HEK293 (cell line): ENCODE results near the gene PBX3.

Experiments used
- CTCF ChIA-PET: fragments of 350-600 bp; formaldehyde crosslinking; extraction: SDS; loops from one replicate; lab custom pipeline; 2021; ENCODE audit warnings: antibody characterized with exemption; lab: Yijun Ruan, JAX
- POLR2A ChIA-PET: fragments of 300-600 bp; formaldehyde crosslinking; extraction: SDS; loops from one replicate; lab custom pipeline; 2020; ENCODE audit warnings: antibody characterized with exemption, inconsistent platforms; lab: Yijun Ruan, JAX
- H3K27ac ChIP-seq: fragments of 200-500 bp; sonication (Bioruptor generic); 2 replicates; pipeline ENCODE4 v1.5.1; 2014; ENCODE audit warnings: low read depth, low read length, control low read depth, inconsistent platforms; ENCODE audit errors: extremely low read depth
- H3K36me3 ChIP-seq, 2 experiments: fragments of 200-500 bp in 1 of 2; sonication (Bioruptor generic) in 1 of 2; 1 replicate in 1 of 2; 2 replicates in 1 of 2; pipeline ENCODE4 v1.5.1; 2014 to 2017; ENCODE audit warnings: inconsistent platforms in 2 of 2, low read length in 2 of 2; ENCODE audit not compliant: control insufficient read depth in 2 of 2, insufficient read depth in 1 of 2
- H3K4me1 ChIP-seq: fragments of 200-500 bp; sonication (Bioruptor generic); 2 replicates; pipeline ENCODE4 v1.5.1; 2014; ENCODE audit warnings: mild to moderate bottlenecking, low read length, inconsistent platforms; ENCODE audit not compliant: control insufficient read depth, insufficient read depth
- H3K4me3 ChIP-seq: 2 replicates; pipeline ENCODE4 v1.5.1; 2011; ENCODE audit warnings: low read depth, mild to moderate bottlenecking, control low read depth, low read length, moderate library complexity
- H3K9me3 ChIP-seq: fragments of 200-500 bp; sonication (Bioruptor generic); 2 replicates; pipeline ENCODE4 v1.5.1; 2014; ENCODE audit warnings: low read depth, low read length, inconsistent platforms; ENCODE audit not compliant: control insufficient read depth, insufficient read depth
- BCL11B ChIP-seq: fragments of 450-650 bp; formaldehyde crosslinking; IDR thresholded peaks from 2 replicates; pipeline ENCODE4 v1.5.1; 2016; ENCODE audit warnings: low read depth, missing biosample characterization, missing genetic modification characterization
- GLI4 ChIP-seq: fragments of 450-650 bp; formaldehyde crosslinking; IDR thresholded peaks from 2 replicates; pipeline ENCODE4 v1.5.1; 2016; ENCODE audit warnings: missing biosample characterization, missing genetic modification characterization
- HOXD13 ChIP-seq: sonication (generic); formaldehyde crosslinking; IDR thresholded peaks from 2 replicates; pipeline ENCODE4 v1.8.0; 2022; ENCODE audit warnings: missing genetic modification reagents, borderline replicate concordance
- MEIS1 ChIP-seq: sonication (generic); formaldehyde crosslinking; IDR thresholded peaks from 2 replicates; pipeline ENCODE4 v1.8.1; 2022; ENCODE audit warnings: missing genetic modification reagents, mild to moderate bottlenecking, borderline replicate concordance
- MZF1 ChIP-seq: fragments of 450-650 bp; formaldehyde crosslinking; IDR thresholded peaks from 2 replicates; pipeline ENCODE4 v1.5.1; 2017; ENCODE audit warnings: missing biosample characterization, missing genetic modification characterization, borderline replicate concordance
- OSR2 ChIP-seq: fragments of 450-650 bp; formaldehyde crosslinking; IDR thresholded peaks from 2 replicates; pipeline ENCODE4 v1.5.1; 2016; ENCODE audit warnings: missing biosample characterization, missing genetic modification characterization
- SALL2 ChIP-seq: fragments of 450-650 bp; formaldehyde crosslinking; IDR thresholded peaks from 2 replicates; pipeline ENCODE4 v1.5.0; 2017; ENCODE audit warnings: missing biosample characterization, mild to moderate bottlenecking, missing genetic modification characterization, borderline replicate concordance
- SCRT2 ChIP-seq: fragments of 450-650 bp; formaldehyde crosslinking; IDR thresholded peaks from 2 replicates; pipeline ENCODE4 v1.5.1; 2016; ENCODE audit warnings: missing biosample characterization, missing genetic modification characterization
- TCF7L2 ChIP-seq: IDR thresholded peaks from 2 replicates; pipeline ENCODE4 v1.6.1; 2011; ENCODE audit warnings: low read depth, mild to moderate bottlenecking, inconsistent platforms, low read length, moderate library complexity, borderline replicate concordance
- TSHZ1 ChIP-seq: fragments of 450-650 bp; formaldehyde crosslinking; IDR thresholded peaks from 2 replicates; pipeline ENCODE4 v1.5.1; 2016; ENCODE audit warnings: missing biosample characterization, missing genetic modification characterization, borderline replicate concordance
- YY1 ChIP-seq: fragments of 450-650 bp; formaldehyde crosslinking; IDR thresholded peaks from 2 replicates; pipeline ENCODE4 v1.5.1; 2018; ENCODE audit warnings: missing biosample characterization, missing genetic modification characterization
- ZBTB20 ChIP-seq: fragments of 450-650 bp; formaldehyde crosslinking; IDR thresholded peaks from 2 replicates; pipeline ENCODE4 v1.5.1; 2016; ENCODE audit warnings: missing biosample characterization, missing genetic modification characterization
- ZEB2 ChIP-seq: fragments of 450-650 bp; formaldehyde crosslinking; IDR thresholded peaks from 2 replicates; pipeline ENCODE4 v1.5.1; 2016; ENCODE audit warnings: missing biosample characterization, missing genetic modification characterization
- ZFP69B ChIP-seq: fragments of 450-650 bp; formaldehyde crosslinking; IDR thresholded peaks from 2 replicates; pipeline ENCODE4 v1.5.1; 2016; ENCODE audit warnings: missing biosample characterization, missing genetic modification characterization
- ZIC2 ChIP-seq: fragments of 450-650 bp; formaldehyde crosslinking; IDR thresholded peaks from 2 replicates; pipeline ENCODE4 v1.5.1; 2016; ENCODE audit warnings: missing biosample characterization, missing genetic modification characterization
- ZNF133 ChIP-seq: fragments of 450-650 bp; formaldehyde crosslinking; IDR thresholded peaks from 2 replicates; pipeline ENCODE4 v1.5.1; 2016; ENCODE audit warnings: missing biosample characterization, missing genetic modification characterization
- ZNF280C ChIP-seq: fragments of 450-650 bp; formaldehyde crosslinking; IDR thresholded peaks from 2 replicates; pipeline ENCODE4 v1.5.1; 2016; ENCODE audit warnings: missing biosample characterization, missing genetic modification characterization
- ZNF354C ChIP-seq: fragments of 450-650 bp; formaldehyde crosslinking; IDR thresholded peaks from 2 replicates; pipeline ENCODE4 v1.5.1; 2016; ENCODE audit warnings: missing biosample characterization, missing genetic modification characterization, low read depth, borderline replicate concordance
- ZNF560 ChIP-seq: fragments of 450-650 bp; formaldehyde crosslinking; IDR thresholded peaks from 2 replicates; pipeline ENCODE4 v1.5.1; 2017; ENCODE audit warnings: missing biosample characterization, missing genetic modification characterization, borderline replicate concordance
- ZNF561 ChIP-seq: fragments of 450-650 bp; IDR thresholded peaks from 2 replicates; pipeline ENCODE4 v1.5.1; 2018; ENCODE audit warnings: missing biosample characterization, missing genetic modification characterization, borderline replicate concordance
- ZNF629 ChIP-seq: fragments of 450-650 bp; formaldehyde crosslinking; IDR thresholded peaks from 2 replicates; pipeline ENCODE4 v1.5.1; 2017; ENCODE audit warnings: missing biosample characterization, missing genetic modification characterization
- ZNF645 ChIP-seq: fragments of 450-650 bp; formaldehyde crosslinking; IDR thresholded peaks from 2 replicates; pipeline ENCODE4; 2016; ENCODE audit warnings: missing biosample characterization, missing genetic modification characterization
- ZNF701 ChIP-seq: fragments of 450-650 bp; formaldehyde crosslinking; IDR thresholded peaks from 2 replicates; pipeline ENCODE4 v1.5.1; 2016; ENCODE audit warnings: missing biosample characterization, missing genetic modification characterization
- ZNF791 ChIP-seq: fragments of 450-650 bp; formaldehyde crosslinking; IDR thresholded peaks from 2 replicates; pipeline ENCODE4 v1.5.1; 2016; ENCODE audit warnings: missing biosample characterization, missing genetic modification characterization
- ZSCAN30 ChIP-seq: fragments of 450-650 bp; IDR thresholded peaks from 2 replicates; pipeline ENCODE4 v1.5.1; 2018; ENCODE audit warnings: missing biosample characterization, mild to moderate bottlenecking, missing genetic modification characterization, moderate library complexity

PBX3 gene

GRCh38 chr9:125847735-125848134, 100.6 kb downstream of the PBX3 start:
- Histone ChIP-seq H3K4me3 (no peak overlapping the region), H3K36me3 (no peaks in the 10 kb centered on the region), H3K4me1 (peaks cover 13% of the 10 kb centered on the region), H3K27ac (no peak overlapping the region), H3K9me3 (no peaks in the 10 kb centered on the region)
- POLR2A ChIA-PET = interaction anchor here (0.6 kb wide), 1 partner anchor 180 kb away, joined by 3 read pairs; no protein-coding TSS in a partner anchor
- CTCF ChIA-PET = interaction anchor here (1.1 kb wide), 1 partner anchor 78 kb away, joined by 3 read pairs; no protein-coding TSS in a partner anchor
- TF ChIP-seq SCRT2 (tag by site-specific recombination) (no peak), HOXD13 (CRISPR knock-in tag) (no peak), MEIS1 (CRISPR knock-in tag) (no peak), YY1 (no peak), GLI4 (tag by site-specific recombination) (no peak), ZNF645 (tag by site-specific recombination) (no peak), ZFP69B (no peak), ZNF701 (no peak)

GRCh38 chr9:125850106-125850632, 103.0 kb downstream of the PBX3 start:
- H3K9me3 ChIP-seq = no peaks in the 10 kb centered on the region
- TF ChIP-seq ZSCAN30 (tag by site-specific recombination) (no peak), ZNF280C (tag by site-specific recombination) (no peak), SALL2 (tag by site-specific recombination) (no peak), MZF1 (tag by site-specific recombination) (no peak), ZNF133 (tag by site-specific recombination) (no peak), ZNF560 (tag by site-specific recombination) (no peak), TCF7L2 (no peak), ZIC2 (tag by site-specific recombination) (no peak), ZNF561 (tag by site-specific recombination) (no peak), ZNF629 (tag by site-specific recombination) (no peak), BCL11B (tag by site-specific recombination) (no peak), TSHZ1 (tag by site-specific recombination) (no peak), ZBTB20 (tag by site-specific recombination) (no peak), OSR2 (tag by site-specific recombination) (no peak), ZNF354C (tag by site-specific recombination) (no peak), ZNF791 (tag by site-specific recombination) (no peak), ZEB2 (tag by site-specific recombination) (no peak)
- no peak overlapping the region for H3K4me3 ChIP-seq
- peaks cover 4% of the 10 kb centered on the region; the same call in 1 of the 2 replicates for H3K4me1 ChIP-seq
- H3K27ac ChIP-seq = no peak overlapping the region
- ChIA-PET CTCF (no interaction called here), POLR2A (no interaction called here)
- no peaks in the 10 kb centered on the region for H3K36me3 ChIP-seq
